Umbilical cord (tissue), 2 donors: ENCODE measurements around the gene MYO1A. TPM values are rescaled to one million over a fixed set of nuclear protein-coding genes. Genes with fewer than 3 reads are reported as not detected.
"Not testable (repeated sequence)": the region's sequence is repeated elsewhere in the genome, so short reads cannot be mapped to it uniquely, and the experiment has no call there.

Experiments used
- DNase-seq: peaks from one replicate; pipeline ENCODE4 v3.0.0-alpha.2; 2015; ENCODE audit warnings: low spot score
- total RNA-seq: library from RNA; depleted of rRNA; stranded (reverse); fragments of >200 nt; gene quantifications from one replicate; pipeline ENCODE4 v1.2.3, GENCODE V29; 2014; ENCODE audit warnings: low replicate concordance; ENCODE audit not compliant: insufficient read depth

MYO1A gene
- total RNA-seq, 1 donor from 2014 or later = 5.8 TPM

DNA sequence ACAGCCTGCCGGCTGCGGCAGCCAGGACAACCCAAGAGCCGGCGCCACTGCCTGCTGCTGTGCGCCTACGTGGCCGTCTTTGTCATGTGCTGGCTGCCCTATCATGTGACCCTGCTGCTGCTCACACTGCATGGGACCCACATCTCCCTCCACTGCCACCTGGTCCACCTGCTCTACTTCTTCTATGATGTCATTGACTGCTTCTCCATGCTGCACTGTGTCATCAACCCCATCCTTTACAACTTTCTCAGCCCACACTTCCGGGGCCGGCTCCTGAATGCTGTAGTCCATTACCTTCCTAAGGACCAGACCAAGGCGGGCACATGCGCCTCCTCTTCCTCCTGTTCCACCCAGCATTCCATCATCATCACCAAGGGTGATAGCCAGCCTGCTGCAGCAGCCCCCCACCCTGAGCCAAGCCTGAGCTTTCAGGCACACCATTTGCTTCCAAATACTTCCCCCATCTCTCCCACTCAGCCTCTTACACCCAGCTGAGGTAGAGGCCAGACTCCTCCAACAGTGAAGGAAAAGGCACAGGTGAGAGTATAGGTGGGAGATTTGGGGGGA lies 53.9 kb downstream of the MYO1A start:
- DNase-seq = no peak

DNA sequence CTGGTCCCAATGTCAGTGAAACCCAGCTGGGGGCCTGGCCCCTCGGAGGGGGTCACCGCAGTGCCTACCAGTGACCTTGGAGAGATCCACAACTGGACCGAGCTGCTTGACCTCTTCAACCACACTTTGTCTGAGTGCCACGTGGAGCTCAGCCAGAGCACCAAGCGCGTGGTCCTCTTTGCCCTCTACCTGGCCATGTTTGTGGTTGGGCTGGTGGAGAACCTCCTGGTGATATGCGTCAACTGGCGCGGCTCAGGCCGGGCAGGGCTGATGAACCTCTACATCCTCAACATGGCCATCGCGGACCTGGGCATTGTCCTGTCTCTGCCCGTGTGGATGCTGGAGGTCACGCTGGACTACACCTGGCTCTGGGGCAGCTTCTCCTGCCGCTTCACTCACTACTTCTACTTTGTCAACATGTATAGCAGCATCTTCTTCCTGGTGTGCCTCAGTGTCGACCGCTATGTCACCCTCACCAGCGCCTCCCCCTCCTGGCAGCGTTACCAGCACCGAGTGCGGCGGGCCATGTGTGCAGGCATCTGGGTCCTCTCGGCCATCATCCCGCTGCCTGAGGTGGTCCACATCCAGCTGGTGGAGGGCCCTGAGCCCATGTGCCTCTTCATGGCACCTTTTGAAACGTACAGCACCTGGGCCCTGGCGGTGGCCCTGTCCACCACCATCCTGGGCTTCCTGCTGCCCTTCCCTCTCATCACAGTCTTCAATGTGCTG lies 54.6 kb downstream of the MYO1A start:
- no peak for DNase-seq

DNA sequence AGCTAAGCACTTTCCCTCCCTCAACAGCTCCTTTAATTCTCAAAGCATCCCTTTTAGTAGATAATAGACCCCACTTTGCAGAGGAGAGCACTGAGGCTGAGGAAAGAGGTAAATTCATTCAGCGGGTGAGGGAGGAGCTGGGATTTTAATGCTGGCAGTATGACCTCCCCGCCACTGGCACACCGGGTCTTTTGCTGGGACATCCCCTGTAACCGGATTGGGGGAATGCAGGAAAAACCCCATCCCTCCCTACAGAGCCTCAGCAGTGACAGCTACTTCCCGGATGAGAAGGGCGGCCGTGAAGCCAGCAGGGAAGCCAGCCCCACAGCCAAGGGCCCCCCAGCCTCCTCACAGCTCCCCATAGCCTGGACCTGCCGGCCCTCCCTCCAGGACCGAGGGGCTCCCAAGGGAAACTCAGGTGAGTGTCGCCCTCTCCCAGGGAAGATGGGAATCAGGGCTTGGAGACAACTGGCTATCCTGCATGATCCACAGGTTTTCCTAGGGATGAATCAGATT lies 55.6 kb downstream of the MYO1A start:
- no peak for DNase-seq

DNA sequence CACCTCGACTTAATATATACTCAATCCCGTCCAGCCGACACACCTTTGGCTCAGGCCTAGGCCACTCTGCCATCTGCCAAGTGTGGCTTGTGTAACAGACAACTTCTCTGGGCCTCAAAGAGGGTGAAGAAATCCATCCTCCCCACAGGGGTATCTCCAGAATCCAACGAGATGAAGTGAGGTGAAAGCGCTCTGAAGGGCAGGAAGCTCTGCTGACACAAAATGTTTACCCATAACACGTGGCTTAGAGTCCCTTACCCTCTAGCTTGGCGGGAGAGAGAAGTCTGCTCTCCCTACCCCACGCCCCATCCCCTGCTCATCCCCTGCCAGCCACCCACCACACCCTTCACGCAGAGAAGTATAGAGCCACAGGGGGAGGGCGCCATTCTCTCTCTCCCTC lies 56.6 kb downstream of the MYO1A start:
- DNase-seq = no peak

DNA sequence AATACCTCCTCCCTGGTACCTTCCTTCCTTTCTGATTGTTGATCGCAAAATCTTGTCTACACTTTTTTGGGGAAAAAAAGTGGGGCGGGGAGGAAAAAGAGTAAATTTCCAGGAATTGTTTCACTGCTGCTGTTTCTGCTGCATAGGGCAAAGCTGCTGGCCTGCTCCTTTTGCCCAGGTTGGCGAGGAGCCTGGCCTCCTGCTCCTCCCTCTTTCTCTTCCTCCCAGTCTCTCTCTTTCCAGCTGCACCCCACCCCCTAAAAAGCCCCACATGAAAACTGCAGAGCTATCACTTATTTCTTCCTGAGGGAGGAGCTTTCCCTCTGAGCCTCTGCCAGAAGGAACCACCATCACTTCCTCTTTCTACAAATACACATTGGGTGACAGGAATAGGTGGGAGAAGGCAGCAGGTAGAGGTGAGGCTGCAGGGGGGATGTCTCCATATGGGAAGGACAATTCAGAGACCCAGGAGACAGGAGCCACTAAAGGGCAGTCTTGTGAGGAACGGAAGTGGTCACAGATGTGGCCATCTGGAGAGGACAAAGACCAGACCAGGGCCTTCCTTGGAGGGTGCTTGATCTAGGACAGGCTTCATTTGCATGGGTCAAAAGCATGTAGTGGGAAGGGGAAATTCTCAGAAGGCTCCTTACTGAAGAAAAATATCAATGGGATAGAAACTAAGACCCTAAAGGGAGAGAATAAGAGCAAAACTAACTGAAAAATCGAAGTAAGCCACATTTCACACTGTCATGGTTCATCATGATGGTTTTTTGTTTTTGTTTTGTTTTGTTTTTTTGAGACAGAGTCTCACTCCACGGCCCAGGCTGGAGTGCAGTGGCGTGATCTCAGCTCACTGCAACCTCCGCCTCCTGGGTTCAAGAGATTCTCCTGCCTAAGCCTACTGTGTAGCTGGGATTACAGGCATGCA lies 58.3 kb downstream of the MYO1A start:
- DNase-seq = peak; percentile 66

DNA sequence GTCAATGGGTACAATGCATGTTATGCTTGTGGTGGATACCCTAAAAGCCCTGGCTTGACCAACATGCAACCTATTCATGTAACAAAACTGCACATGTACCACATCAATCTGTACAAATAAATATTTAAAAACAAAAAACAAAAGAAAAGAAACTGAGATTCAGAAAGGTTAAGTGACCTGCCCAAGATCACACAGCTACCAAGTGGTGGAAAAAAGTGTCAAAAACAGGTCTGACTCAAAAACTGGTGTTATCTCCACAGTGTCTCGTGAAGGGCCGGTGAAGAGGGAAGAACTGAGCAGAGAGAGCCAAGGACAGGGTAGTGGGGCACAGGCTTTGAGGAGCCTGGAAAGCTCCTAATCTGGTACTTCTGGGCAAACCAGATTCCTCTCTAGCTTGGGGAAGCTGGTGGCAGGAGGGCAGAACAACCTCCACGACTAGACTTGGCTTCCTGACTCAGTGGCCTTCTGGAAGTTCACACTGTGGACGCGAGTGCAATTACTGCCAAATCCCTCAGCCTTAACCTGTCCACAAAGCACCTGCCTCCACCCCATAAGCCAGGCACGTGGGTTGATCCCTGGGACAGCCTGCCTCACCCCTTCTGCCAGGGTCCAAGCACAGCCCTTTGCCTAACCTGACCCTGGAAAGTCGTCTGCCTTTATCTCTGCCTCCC lies 59.1 kb downstream of the MYO1A start:
- no peak for DNase-seq

DNA sequence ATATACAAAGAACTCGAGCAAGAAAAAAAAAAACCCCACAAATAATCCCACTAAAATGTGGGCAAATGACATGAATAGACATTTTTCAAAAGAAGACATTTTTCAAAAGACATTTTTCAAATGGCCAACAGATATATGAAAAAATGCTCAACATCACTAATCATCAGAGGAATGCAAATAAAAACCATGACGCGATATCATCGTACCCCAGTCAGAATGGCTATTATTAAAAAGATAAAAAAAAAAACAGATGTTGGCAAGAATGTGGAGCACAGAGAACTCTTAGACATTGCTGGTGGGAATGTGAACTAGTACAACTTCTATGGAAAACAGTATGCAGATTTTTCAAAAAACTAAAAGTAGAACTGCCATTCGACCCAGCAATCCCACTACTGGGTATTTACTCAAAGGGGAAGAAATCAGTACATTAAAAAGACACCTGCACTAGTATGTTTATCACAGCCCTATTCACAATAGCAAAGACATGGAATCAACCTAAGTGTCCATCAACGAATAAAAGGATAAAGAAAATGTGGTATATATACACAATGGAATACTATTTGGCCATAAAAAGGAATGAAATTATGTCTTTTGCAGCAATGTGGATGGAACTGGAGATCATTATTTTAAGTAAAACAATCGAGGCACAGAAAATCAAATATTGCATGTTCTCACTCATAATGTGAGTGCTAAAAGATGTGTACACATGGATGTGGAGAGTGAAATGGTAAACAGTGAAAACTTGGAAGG lies 59.9 kb downstream of the MYO1A start:
- DNase-seq = no peak

DNA sequence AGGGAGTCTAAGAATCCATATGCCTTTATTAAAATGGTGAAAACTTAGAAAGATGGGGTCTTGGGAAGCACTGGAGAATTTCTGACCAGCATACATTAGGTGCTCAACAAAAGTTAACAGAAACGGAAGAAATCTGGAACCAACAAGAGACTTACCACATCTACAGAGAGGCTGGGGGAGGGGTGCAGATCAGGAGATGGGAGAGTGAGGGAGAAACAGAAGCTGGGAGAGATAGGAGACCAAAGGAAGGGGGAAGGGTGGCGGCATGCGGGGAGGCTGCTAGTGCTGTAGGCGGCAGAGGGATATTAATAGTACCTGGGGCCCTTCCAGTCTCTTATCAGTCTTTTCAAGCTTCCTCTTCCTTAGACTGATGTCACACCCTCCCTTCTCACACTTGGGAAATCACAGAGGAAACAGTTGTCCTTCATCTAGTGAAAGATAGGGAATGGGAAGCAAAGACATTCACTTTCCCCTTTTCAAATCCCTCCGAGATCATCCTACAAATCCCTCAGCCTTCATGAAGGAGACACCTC lies 61.7 kb downstream of the MYO1A start:
- DNase-seq = peak; percentile 72

DNA sequence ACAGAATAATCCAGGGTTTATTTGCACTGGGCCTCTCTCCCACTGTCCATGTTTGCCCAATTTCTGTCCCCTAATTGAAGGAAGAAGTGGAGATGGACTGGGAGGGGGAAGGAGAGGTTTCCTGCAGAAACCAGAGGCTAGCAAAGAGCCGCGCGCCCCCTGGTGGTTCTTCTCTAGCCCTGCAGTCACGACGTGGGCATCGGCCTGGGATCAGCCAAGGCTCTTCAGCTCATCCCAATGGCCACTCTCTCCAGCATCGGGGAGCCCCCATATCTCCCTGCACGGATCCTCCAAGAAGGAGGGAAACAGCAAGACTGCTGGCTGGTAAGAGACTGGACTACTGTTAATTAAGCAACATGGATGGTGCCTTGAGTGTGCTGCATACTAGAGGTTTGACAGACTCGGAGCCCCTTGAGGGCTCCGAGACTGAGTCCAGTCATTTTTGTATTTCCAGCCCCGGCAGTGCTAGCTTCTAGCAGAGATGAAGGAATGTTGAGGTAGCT lies 62.3 kb downstream of the MYO1A start:
- DNase-seq = peak; percentile 84

DNA sequence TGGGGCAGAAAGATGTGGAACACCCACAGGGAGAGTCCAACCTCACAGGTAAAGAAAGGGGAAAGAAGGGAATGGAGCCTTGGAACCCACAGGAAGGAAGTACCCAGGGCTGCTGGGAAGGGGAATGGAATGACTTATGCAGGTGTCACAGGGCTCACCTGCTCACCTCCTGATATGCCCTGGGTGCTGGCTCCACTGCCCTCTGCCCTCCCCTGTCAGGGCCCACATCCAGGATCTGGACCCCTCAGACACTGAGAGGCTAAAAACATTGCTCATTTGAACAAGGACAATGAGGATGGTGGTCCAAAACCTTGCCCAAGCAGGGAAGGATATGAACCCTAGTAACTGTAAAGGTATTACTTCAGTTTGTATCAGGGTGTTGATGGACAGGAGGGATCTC lies 62.9 kb downstream of the MYO1A start:
- DNase-seq = no peak

DNA sequence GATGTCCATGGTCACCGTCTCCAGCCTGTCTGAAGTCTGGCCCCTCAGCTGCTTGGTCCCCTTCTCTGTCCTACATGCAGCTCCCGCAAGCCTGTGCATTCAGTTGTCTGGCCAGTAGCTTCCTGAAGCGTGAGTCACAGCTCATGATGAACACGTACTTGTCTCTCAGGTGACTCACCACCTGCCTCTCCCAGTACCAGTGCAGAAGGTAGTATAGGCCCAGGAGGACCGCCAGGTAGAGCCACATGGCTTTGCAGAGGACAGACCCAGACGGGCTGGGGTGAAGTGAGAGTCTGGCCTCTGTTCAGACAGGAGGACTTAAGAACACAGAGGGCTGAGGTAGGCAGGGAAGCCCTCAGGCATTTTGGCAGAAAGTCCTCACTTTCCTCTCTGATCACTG lies 64.2 kb downstream of the MYO1A start:
- peak; percentile 61 for DNase-seq

DNA sequence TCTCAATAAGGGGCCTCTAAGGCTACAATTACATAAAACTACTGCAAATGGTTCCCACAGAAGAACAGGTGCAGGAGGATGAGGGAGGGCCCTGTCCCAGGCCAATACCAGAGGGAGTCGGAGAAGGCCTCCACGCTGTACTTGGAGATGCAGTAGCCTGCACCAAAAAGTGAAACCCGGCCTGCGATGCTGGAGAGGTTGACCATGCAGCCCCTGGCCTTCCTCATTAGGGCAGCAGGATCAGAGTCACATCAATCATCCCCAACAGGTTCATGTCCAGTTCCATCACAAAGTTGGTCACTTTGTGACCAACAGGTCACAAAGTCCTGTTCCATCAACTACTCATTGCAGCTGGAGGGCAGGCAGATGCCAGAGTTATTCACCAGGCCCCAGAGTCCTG lies 66.5 kb downstream of the MYO1A start:
- no peak for DNase-seq

DNA sequence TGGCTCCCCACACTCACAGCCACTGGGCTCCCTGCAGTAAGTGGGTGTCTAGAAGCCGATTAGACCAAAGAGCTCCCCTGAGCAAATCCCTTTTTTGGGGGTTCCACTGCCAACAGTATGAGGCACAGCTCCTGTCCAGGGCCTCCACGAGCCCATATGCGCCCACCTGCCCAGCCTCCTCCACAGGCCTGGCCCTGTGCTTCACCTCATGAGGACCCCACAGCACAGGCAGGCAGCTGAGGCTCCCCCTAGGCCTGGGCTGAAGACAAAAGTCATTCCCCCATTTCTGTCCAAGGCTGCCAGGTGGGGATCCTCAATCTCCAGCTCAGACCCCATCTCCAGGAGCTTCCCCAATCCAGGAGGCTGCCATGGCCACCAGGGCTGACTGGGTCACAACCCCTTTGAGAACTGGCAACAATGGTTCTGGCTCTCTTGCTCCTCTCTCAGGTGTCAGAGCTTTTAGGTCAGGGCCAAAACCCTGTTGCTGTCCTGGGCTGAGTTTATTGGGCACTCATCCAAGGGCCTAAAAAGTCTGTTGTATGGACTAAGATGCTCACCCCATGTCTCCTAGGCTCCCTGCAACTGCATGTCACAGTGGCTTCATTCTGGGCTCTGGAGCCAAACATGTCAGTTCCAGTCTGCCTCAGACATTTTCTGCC lies 67.2 kb downstream of the MYO1A start:
- DNase-seq = not testable (repeated sequence)

DNA sequence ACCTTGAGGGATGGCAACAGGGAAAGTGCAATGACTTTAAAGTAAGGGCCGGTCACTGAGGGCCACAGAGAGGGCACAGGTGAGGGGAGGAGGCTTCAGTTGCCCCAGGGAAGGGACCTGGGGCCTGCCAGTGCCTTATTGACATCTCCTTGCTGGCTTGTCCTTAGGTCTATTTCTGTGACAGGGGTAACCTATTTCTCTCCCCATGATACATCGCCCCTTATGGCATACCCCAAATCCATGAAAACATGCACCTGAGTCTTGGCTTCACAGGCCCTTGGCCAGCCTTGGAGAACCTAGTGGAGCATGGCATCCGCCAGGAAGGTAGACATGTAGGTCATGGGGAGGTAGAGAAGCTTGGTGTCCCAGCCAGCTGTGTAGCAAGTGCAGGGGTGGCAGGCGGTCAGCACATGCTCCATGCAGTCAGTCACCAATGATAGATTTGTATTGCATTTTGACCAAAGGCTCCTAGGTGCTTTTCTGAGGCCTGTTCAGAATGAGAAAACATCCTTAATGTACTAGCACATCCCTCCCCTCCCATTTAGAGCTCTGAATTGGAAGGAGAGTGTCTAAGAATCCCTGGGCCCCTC lies 68.9 kb downstream of the MYO1A start:
- no peak for DNase-seq

DNA sequence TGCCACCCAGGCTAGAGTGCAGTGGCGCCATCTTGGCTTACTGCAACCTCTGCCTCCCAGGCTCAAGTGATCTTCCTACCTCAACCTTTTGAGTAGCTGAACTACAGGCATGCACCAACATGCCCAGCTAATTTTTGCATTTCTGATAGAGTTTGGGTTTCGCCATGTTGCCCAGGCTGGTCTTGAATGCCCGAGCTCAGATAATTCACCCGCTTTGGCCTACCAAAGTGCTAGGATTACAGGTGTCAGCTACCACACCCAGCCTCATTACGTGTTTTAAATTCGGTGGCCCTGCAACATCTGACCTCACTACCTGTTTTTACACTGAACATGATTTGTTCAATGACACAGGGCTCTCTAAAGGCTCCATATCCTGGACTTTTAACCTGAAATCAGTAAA lies 69.7 kb downstream of the MYO1A start:
- DNase-seq = no peak

DNA sequence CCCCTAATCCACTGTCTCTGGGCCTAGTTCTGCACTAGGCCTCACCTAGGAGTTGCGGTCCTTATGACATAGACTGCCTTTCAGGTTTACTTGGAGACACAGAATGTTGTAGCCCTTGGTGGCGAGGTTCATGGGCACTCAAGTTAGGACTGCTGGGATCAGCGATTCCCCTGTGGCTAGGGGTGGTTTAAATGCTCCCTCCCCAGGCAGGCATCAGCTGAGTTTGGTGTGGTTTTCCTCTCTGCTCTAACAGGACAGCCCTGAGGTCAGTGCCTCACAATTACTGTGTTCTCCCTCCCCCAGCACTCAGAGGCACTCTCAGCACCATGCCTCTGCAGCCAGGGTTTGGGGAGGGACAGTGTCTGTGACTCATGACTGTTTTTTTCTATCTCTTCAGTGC lies 70.3 kb downstream of the MYO1A start:
- DNase-seq = no peak
